ENCODE results near the gene OR2L2.
"Not testable (repeated sequence)": the region's sequence is repeated elsewhere in the genome, so short reads cannot be mapped to it uniquely, and the experiment has no call there.

The OR2L2 gene

GRCh38 chr1:248029770-248030169 is at the start of gene OR2L2:
Gene OR2L2 (plus strand): TSS chr1:248030070. CDS start chr1:248038268, 8,198 bp downstream.
- no peak for DNase-seq (ENCODE audit: low read depth in 2 of 3, low spot score in 2 of 3)

GRCh38 chr1:247992986-247993385 is 36.9 kb upstream of the OR2L2 start:
- DNase-seq (ENCODE audit: low read depth in 2 of 3, low spot score in 2 of 3), result no peak

GRCh38 chr1:247998811-247999210 is 31.1 kb upstream of the OR2L2 start:
- no peak for DNase-seq (ENCODE audit: low read depth in 2 of 3, low spot score in 2 of 3)

GRCh38 chr1:248000169-248000568 is 29.7 kb upstream of the OR2L2 start:
- DNase-seq (ENCODE audit: low read depth in 2 of 3, low spot score in 2 of 3), result no peak

DNA sequence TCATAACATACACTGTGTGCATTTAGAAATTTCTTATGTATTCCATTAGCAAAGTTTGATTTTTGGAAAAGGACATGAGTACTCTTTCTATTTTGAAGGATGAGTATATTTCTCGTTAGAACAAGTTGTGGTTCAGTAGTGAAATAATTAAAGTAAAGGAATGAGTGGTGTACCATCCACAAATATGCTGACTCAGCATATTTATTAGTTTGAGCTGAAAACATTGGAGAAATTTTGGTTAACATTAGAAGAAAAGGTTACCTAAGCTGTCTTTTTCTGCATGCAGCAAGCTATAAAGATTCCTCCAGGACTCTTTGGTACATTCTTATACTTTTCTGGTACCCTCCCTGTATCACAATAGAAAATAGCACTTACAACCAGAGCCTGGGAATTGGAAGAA is 22.1 kb upstream of the OR2L2 start:
- no peak for DNase-seq (ENCODE audit: low read depth in 2 of 3, low spot score in 2 of 3)

- DNase-seq (ENCODE audit: low read depth in 2 of 3, low spot score in 2 of 3), result no peak
These were observed 20.2 kb upstream of the OR2L2 start for GRCh38 chr1:248009681-248010080.

- no peak for DNase-seq (ENCODE audit: low read depth in 2 of 3, low spot score in 2 of 3)
These were observed 16.6 kb upstream of the OR2L2 start, which contains the start of gene OR2L5 for GRCh38 chr1:248013229-248013710. Gene OR2L5 (plus strand): TSS chr1:248013660. CDS start chr1:248021948, 8,288 bp downstream.

DNA sequence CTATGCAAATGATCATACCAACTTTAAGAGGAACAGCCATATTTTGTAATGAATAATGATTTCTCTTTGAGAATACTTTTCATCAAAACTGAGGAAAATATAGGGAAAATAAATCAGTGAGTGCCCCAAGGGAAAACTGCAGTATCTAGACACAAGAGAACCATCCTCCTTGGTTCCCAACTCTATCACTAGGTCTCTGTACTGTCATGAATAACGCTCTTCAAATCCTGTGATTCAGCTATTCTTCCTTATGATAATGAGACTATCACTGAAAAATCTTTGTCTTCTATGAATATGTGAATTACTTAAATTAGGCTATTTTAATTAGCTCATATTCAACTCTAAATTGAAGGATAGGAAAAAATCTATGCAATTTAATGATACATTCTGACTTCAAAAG is 14.1 kb upstream of the OR2L2 start:
- DNase-seq (ENCODE audit: low read depth in 2 of 3, low spot score in 2 of 3), result no peak

DNA sequence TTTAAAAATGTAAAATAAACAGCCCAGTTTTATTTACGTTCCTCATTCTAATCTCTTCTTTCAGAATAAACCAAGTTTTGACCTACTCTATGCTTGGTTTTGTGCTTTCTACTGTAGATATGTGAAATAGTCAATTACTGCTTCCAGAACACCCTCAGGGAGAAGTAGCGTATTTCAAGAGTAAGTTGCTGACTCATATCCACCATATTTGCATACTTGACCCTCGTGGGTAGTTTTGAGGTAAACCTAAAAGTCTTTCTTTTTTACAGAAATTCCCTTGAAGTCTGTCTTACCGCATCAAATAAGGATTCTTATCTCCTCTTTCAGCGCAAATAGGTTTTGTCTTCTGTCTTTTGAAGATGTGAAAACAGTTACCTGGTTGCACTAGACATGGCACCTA is 15.3 kb downstream of the OR2L2 start:
- DNase-seq (ENCODE audit: low read depth in 2 of 3, low spot score in 2 of 3), result no peak

- no peak for DNase-seq (ENCODE audit: low read depth in 2 of 3, low spot score in 2 of 3)
These were observed 16.7 kb downstream of the OR2L2 start, which contains the start of gene OR2L3 for GRCh38 chr1:248046536-248046935. Gene OR2L3 (plus strand): TSS chr1:248046836. CDS start chr1:248060682, 13,846 bp downstream.

DNA sequence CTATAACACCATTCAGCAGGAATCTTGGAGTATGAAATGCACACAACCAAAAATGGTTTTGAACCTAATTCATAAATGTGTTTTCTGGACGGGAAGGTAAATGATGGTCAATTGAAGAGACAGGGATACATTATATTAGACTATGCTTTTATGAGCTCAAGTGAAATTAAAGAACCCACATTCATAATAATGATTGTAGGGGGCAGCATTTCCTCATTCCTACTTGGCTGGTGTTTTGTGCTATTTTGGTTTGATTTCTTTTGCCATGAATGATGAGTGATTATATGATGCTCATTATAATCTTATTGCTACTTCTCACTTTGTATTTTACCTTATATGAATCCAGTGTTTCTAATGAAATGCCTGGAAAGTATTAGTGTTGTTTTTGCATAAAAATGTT is 17.1 kb downstream of the OR2L2 start:
- DNase-seq (ENCODE audit: low read depth in 2 of 3, low spot score in 2 of 3), result no peak

DNA sequence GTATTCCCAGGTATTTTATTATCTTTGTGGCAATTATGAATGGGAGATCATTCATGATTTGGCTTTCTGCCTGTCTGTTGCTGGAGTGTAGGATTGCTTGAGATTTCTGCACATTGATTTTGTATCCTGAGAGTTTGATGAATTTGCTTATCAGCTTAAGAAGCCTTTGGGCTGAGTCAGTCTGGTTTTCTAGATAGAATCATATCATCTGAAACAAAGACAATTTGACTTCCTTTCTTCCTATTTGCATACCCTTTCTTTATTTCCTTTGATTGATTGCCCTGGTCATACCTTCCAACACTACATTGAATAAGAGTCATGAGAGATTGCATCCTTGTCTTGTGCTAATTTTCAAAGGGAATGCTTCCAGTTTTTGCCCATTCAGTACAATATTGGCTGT is 24.8 kb downstream of the OR2L2 start:
- DNase-seq (ENCODE audit: low read depth in 2 of 3, low spot score in 2 of 3), result no peak

DNA sequence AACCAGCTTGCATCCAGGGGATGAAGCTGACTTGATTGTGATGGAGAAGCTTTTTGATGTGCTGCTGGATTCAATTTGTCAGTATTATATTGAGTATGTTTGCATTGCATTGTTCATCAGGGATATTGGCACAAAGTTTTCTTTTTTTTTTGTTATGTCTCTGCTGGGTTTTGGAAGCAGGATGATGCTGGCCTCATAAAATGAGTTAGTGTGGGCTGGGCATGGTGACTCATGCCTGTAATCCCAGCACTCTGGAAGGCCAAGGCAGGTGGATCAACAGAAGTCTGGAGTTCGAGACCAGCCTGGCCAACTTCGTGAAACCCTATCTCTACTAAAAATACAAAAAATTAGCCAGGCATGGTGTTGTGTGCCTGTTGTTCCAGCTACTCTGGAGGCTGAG is 25.4 kb downstream of the OR2L2 start:
- DNase-seq (ENCODE audit: low read depth in 2 of 3, low spot score in 2 of 3), result no peak

- DNase-seq (ENCODE audit: low read depth in 2 of 3, low spot score in 2 of 3), result no peak
These were observed 35.2 kb downstream of the OR2L2 start for GRCh38 chr1:248065071-248065470.

GRCh38 chr1:248065604-248066003 is 35.7 kb downstream of the OR2L2 start:
- no peak for DNase-seq (ENCODE audit: low read depth in 2 of 3, low spot score in 2 of 3)

DNA sequence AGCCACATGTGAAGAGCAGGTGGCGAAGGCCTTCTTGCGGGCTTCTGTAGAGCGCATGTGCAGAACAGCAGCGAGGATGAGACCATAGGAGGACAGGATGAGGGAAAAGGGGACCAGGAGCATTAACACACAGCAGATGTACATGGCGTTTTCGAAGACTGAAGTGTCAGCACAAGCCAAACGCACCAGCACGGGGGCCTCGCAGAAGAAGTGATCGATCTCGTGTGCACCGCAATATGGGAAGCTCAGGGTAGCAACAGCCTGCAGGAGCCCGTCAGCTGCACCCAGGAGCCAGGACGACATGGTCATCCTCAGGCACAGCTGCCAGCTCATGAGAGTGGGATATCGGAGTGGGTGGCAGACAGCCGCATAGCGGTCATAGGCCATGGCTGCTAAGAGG is 54.0 kb downstream of the OR2L2 start:
- not testable (repeated sequence) for DNase-seq (ENCODE audit: low read depth in 2 of 3, low spot score in 2 of 3)

Measured in activated CD8-positive, alpha-beta memory T cell treated with anti-CD3 and anti-CD28 coated beads for 48 hours (primary cell).